Loucy (cell line): Measurements from ENCODE around the gene CATSPER1.
A peak's percentile ranks its signal among the peaks of the same experiment; 100 is the strongest.

Experiments
- CTCF ChIP-seq: fragments of 200-600 bp; sonication (generic); conservative IDR thresholded peaks from 2 replicates; pipeline ENCODE4 v1.5.1; 2014; ENCODE audit warnings: mild to moderate bottlenecking, antibody characterized with exemption, low read length
- EZH2phosphoT487 ChIP-seq: fragments of 200-600 bp; IDR thresholded peaks from 2 replicates; pipeline ENCODE4 v1.6.1; 2018; ENCODE audit warnings: antibody characterized with exemption, mild to moderate bottlenecking, moderate library complexity, borderline replicate concordance

- TF ChIP-seq CTCF (peak; percentile 90), EZH2phosphoT487 (no peak)
Measured at GRCh38 chr11:66068154-66068821, 42.0 kb upstream of the CATSPER1 start.
